NB4 (cell line): ENCODE measurements around the gene NR4A1.

Experiments used
- DNase-seq: peaks from one replicate; pipeline ENCODE4 v3.0.0; 2010; ENCODE audit warnings: low read depth
- H3K4me3 ChIP-seq: one replicate; pipeline ENCODE4 v1.5.1; 2011; ENCODE audit warnings: mild to moderate bottlenecking, low read depth, low read length, moderate library complexity
- MYC ChIP-seq: IDR thresholded peaks from 2 replicates; pipeline ENCODE4 v1.6.1; 2011; ENCODE audit warnings: low read depth, low read length
- POLR2A ChIP-seq: IDR thresholded peaks from 2 replicates; pipeline ENCODE4 v1.6.1; 2011; ENCODE audit warnings: mild to moderate bottlenecking; ENCODE audit not compliant: insufficient read length; ENCODE audit errors: extremely low read depth
- TF ChIP-seq, protein P1 (sequence below): IDR thresholded peaks from 2 replicates; pipeline ENCODE4 v1.6.1; 2011; ENCODE audit warnings: low read depth, low read length
- TF ChIP-seq, protein P2 (sequence below): IDR thresholded peaks from one replicate; pipeline ENCODE4 v1.5.1; 2012; ENCODE audit warnings: low read depth, low read length

NR4A1 gene

DNA sequence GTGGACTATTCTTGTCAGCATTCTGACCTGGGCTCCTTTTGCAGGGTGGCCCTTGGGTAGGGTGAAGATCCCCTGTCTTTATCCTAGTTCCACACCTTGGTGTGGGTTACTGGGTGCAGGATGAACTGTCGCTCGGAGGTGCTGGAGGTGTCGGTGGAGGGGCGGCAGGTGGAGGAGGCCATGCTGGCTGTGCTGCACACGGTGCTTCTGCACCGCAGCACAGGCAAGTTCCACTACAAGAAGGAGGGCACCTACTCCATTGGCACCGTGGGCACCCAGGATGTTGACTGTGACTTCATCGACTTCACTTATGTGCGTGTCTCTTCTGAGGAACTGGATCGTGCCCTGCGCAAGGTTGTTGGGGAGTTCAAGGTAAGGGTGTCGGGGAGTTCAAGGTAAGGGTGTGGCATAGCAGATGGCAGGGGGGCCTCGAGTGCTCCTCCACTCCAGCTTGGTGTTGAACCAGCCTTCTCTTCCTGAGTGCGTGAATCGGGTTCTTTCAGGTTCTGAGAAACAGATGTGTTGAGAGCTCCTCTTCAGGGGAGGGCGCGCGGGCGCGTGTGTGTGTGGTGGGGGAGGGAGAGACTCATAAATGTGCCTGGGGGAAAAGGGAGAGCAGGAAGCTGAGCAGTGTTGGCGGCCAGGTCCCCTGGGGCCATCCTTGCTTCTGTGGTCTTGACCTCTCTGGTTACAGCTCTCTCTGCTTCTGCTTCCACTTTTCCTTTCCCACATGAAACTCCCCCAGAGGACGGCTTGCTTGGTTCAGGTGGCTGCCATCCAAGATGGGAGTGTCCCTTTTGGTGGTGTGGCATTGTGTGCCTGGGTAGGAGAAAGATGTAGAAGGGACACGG lies 22.5 kb downstream of the NR4A1 start:
- peak; percentile 65 for TF ChIP-seq MYC
- TF ChIP-seq, protein P1, sequence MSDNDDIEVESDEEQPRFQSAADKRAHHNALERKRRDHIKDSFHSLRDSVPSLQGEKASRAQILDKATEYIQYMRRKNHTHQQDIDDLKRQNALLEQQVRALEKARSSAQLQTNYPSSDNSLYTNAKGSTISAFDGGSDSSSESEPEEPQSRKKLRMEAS = 0 out of 2 replicates have a peak, but pooled peaks have one; percentile 48
- TF ChIP-seq POLR2A = no peak
- TF ChIP-seq, protein P2, sequence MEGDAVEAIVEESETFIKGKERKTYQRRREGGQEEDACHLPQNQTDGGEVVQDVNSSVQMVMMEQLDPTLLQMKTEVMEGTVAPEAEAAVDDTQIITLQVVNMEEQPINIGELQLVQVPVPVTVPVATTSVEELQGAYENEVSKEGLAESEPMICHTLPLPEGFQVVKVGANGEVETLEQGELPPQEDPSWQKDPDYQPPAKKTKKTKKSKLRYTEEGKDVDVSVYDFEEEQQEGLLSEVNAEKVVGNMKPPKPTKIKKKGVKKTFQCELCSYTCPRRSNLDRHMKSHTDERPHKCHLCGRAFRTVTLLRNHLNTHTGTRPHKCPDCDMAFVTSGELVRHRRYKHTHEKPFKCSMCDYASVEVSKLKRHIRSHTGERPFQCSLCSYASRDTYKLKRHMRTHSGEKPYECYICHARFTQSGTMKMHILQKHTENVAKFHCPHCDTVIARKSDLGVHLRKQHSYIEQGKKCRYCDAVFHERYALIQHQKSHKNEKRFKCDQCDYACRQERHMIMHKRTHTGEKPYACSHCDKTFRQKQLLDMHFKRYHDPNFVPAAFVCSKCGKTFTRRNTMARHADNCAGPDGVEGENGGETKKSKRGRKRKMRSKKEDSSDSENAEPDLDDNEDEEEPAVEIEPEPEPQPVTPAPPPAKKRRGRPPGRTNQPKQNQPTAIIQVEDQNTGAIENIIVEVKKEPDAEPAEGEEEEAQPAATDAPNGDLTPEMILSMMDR = no peak
- DNase-seq = peak; percentile 99
- H3K4me3 ChIP-seq = peak overlapping the region; percentile 34

DNA sequence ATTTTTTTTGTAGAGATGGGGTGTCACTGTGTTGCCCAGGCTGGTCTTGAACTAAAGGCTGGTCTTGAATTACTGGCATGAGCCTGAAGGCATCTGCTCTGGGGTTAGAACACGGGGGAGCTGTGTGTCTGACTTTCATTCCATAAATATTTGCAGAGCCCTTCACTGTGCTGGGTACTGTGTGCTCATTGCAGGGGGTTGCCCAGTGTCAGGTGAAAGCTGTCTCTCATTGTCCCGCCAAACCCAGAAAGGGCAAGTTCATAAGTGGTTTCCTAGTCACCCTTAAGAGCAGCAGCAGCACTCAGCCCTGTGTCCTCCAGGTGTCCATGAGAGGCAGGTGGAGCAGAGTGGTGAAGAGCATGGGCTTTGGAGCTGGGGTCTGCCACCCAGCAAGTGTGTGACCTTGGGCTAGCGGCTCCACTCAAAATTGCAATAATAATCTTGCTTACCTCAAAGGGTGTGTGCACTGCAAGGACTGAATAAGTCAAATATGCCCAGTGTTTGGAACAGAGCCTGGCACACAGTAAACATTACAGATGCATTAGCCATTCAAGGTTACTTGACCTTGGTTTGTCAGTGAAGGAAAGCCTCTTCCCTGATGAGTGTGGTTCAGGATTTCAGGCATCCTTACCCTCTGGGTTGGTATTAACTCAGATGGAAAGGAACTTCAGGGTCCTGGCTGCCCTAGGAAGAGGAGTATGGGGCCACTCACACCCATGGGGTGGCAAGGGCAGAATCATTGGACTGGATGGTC lies 23.9 kb downstream of the NR4A1 start:
- TF ChIP-seq POLR2A (no peak), MYC (no peak)
- TF ChIP-seq, protein P1 = no peak
- TF ChIP-seq, protein P2 = no peak
- DNase-seq = no peak
- no peak overlapping the region for H3K4me3 ChIP-seq

DNA sequence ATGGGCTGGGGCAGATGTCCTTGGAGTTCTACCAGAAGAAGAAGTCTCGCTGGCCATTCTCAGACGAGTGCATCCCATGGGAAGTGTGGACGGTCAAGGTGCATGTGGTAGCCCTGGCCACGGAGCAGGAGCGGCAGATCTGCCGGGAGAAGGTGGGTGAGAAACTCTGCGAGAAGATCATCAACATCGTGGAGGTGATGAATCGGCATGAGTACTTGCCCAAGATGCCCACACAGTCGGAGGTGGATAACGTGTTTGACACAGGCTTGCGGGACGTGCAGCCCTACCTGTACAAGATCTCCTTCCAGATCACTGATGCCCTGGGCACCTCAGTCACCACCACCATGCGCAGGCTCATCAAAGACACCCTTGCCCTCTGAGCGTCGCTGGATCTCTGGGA lies 25.6 kb downstream of the NR4A1 start:
- TF ChIP-seq, protein P2 = no peak
- TF ChIP-seq, protein P1 = no peak
- TF ChIP-seq MYC (no peak), POLR2A (no peak)
- H3K4me3 ChIP-seq = no peak overlapping the region
- DNase-seq = no peak

DNA sequence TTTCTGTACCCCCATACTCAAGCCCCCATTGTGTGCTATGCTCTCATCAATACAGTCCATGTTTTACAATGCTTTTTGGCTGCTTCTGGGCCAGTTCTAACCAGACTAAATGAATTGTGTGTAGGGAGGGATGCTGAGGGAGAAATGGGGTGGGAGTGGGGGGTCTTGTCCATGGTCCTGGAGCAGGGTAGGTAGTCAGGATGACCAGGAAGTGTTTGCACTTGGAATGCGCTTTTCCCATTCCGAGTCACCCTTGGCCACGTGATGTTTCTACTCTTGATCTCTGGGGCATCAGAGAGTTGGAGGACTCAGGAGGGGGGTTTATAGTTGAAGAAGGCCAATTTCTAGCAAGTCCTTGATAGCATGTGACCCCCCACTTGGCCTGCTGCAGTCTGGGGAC lies 27.0 kb downstream of the NR4A1 start:
- TF ChIP-seq, protein P1 = no peak
- TF ChIP-seq MYC (no peak), POLR2A (no peak)
- TF ChIP-seq, protein P2 = no peak
- no peak for DNase-seq
- H3K4me3 ChIP-seq = no peak overlapping the region

DNA sequence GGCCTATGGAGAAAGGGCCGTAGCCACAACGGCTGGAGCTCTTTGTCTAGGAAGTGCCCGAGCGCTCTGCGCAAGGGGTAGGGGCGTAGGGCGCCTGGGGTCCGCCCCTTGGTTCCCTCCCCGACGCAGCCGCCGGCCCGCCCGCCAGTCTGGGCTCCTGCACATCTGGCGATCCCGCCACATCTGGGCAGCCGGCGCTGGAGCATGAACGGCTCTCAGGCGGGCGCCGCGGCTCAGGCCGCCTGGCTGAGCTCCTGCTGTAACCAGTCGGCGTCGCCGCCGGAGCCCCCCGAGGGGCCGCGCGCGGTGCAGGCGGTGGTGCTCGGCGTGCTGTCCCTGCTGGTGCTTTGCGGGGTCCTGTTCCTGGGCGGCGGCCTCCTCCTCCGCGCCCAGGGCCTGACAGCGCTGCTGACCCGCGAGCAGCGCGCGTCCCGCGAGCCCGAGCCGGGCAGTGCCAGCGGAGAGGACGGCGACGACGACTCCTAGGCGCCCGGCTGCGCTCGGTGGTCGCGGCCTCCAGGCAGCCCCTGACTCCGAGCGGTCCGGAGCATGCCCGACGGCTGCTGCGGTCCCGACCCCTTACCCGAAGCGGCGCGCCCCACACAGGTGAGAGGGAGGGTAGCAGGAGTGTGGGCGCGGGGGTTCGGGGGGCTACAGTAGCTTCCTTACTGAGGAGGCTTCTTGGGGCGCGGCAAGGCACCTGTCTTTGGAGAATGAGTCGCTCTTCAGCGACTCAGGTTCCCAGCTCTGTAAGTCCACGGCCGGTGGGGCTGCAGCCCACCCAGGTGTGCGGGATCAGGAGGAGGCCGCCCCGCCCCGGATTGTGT lies 28.5 kb downstream of the NR4A1 start, which contains the start of gene SMIM41:
TSS of gene SMIM41 (plus strand) at position 129 of the 827 bp plus-strand sequence. CDS start at position 205, 76 bp downstream.
- no peak for DNase-seq
- no peak within 1 kb of the TSS for H3K4me3 ChIP-seq
- TF ChIP-seq, protein P1 = no peak
- TF ChIP-seq MYC = no peak
- TF ChIP-seq, protein P2 = no peak
- no peak for TF ChIP-seq POLR2A
